Measurements from ENCODE around the gene FGFRL1.

GRCh38 chr4:966266-967112 is 44.9 kb upstream of the FGFRL1 start:
- TF ChIP-seq CTCF (IDR thresholded peaks at IDR 0.05; ENCODE audit: low read depth, low read length) = no peak
- TF ChIP-seq EZH2phosphoT487 (IDR thresholded peaks at IDR 0.05; ENCODE audit: low read depth) = no peak
